Heart left ventricle (tissue), 16 donors: Measurements from ENCODE around the gene KRT20. TPM values are rescaled to one million over a fixed set of nuclear protein-coding genes. Genes with fewer than 3 reads are reported as not detected.

Source experiments
- ATAC-seq, 4 donors: fragments of 200-7000 bp; cut with Tn5 transposase; one replicate each; pipeline ENCODE4 v1.9.1; 2020 to 2022; ENCODE audit warnings: moderate library complexity in 4 of 4, mild to moderate bottlenecking in 3 of 4, moderate number of reproducible peaks in 1 of 4
- DNase-seq, 5 donors: peaks; one replicate each; pipeline ENCODE4 v3.0.0-alpha.2; 2020
- H3K27ac ChIP-seq, 12 donors: fragments of 200-600 bp; sonication (generic) in 4 of 12; one replicate each; pipeline versions ENCODE4 v1.5.0 to v1.8.0; 2016 to 2022; ENCODE audit warnings: mild to moderate bottlenecking in 2 of 12
- H3K27me3 ChIP-seq, 9 donors: fragments of 200-600 bp; sonication (generic) in 2 of 9; one replicate each; pipeline versions ENCODE4 v1.5.1 to v1.8.0; 2016 to 2022; ENCODE audit warnings: mild to moderate bottlenecking in 3 of 9
- H3K36me3 ChIP-seq, 9 donors: fragments of 200-600 bp; sonication (generic) in 2 of 9; one replicate each; pipeline versions ENCODE4 v1.5.0 to v1.8.0; 2018 to 2022; ENCODE audit warnings: mild to moderate bottlenecking in 2 of 9
- H3K4me1 ChIP-seq, 12 donors: fragments of 200-600 bp; sonication (generic) in 4 of 12; one replicate each; pipeline versions ENCODE4 v1.5.0 to v1.8.0; 2016 to 2022; ENCODE audit warnings: mild to moderate bottlenecking in 3 of 12
- H3K4me3 ChIP-seq, 12 donors: fragments of 200-600 bp; sonication (generic) in 4 of 12; one replicate each; pipeline versions ENCODE4 v1.5.0 to v1.8.0; 2017 to 2022; ENCODE audit warnings: mild to moderate bottlenecking in 9 of 12, moderate library complexity in 4 of 12
- H3K9me3 ChIP-seq, 12 donors: fragments of 200-600 bp; sonication (generic) in 4 of 12; one replicate each; pipeline versions ENCODE4 v1.5.0 to v1.8.0; 2016 to 2022; ENCODE audit warnings: mild to moderate bottlenecking in 1 of 12
- CTCF ChIP-seq, 12 donors: fragments of 200-600 bp; sonication (generic) in 4 of 12; IDR thresholded peaks; one replicate each; pipeline versions ENCODE4 v1.5.0 to v1.8.0; 2018 to 2022; ENCODE audit warnings: antibody characterized with exemption in 12 of 12, mild to moderate bottlenecking in 5 of 12
- POLR2A ChIP-seq, 2 donors: fragments of 450-650 bp; IDR thresholded peaks; one replicate each; pipeline ENCODE4 v1.6.1; 2017; ENCODE audit warnings: antibody characterized with exemption in 2 of 2, mild to moderate bottlenecking in 2 of 2, moderate library complexity in 2 of 2
- WGBS, 4 donors: extraction: QIAGEN DNeasy Blood & Tissue Kit in 2 of 4; methylation state at CpG; one replicate each; pipeline versions ENCODE4 v1.1.5 to v1.1.7; 2013 to 2018; 5-methylcytosine and 5-hydroxymethylcytosine counted together
- intact Hi-C, 10 donors: fragments of 100-400 bp; cut with DNase I; formaldehyde crosslinking; loops; one replicate each; pipeline versions ENCODE4 v1.11.1 to v1.14.2; 2022
- polyA plus RNA-seq, 2 donors: library from polyadenylated mRNA; stranded (reverse); fragments of 200-250 nt; gene quantifications; one replicate each; pipeline ENCODE4 v1.2.3, GENCODE V29; 2013
- total RNA-seq, 9 donors: library from RNA; depleted of rRNA in 2 of 9; stranded (reverse); fragments of >200 nt in 2 of 9; fragmentation: NEBNext Ultra II Directional in 3 of 9; extraction: Animal tissue kit (Norgen Biotek cat#: 25700) in 3 of 9; gene quantifications; one replicate each; pipeline versions ENCODE4 v1.1.0 to v1.2.4, GENCODE V29; 2016 to 2023
- donor health status: ischemic (EF 13 %, LVEDD 7.1; RV severe dilation, severe dysfunction).
- donor health status: healthy with polysubstance abuse.
- donor health status: DM: no; HTN: yes; CAD: no.
- donor health status: DM: no; HTN: no; CAD: no.
- donor health status: ischemic (EF 25% LVEDD 6.9; RV normal size, moderate dysfunction).
- donor health status: ischemic (EF 25% LVEDD 5.7; RV mildly dilated, moderate dysfunction).
- donor health status: healthy.
- donor health status: DM: yes; HTN: yes; CAD: no.
- donor health status: ischemic (EF 35%, LVEDD 5.7; RV mildly dilated, moderate dysfunction).
- donor health status: nonischemic (EF 11% LVEDD 7.7; RV severe dilation, severe dysfunction).
- donor health status: DM: yes; HTN: yes; CAD: no.
- donor health status: PGD.
- donor health status: ischemic (EF 29% LVEDD 5.4; RV normal size, mild dysfunction).
- donor health status: nonischemic (EF 23%, LVEDD 6.1; RV moderate dilation, normal function).

KRT20 gene
- total and polyA plus RNA-seq, 11 donors: 0.12 TPM; not detected in 10

GRCh38 chr17:40871316-40871715 lies 13.7 kb downstream of the KRT20 start:
- DNase-seq (no peak), ATAC-seq (no peak)
- Histone ChIP-seq H3K27ac (no peak overlapping the region), H3K9me3 (no peaks in the 10 kb centered on the region), H3K27me3 (peaks cover 0 to 23% (median 0%) of the 10 kb centered on the region in 9 donors), H3K36me3 (no peaks in the 10 kb centered on the region), H3K4me3 (no peak overlapping the region), H3K4me1 (no peaks in the 10 kb centered on the region)
- intact Hi-C loops: no loop called here
- no peak for TF ChIP-seq POLR2A (IDR thresholded peaks at IDR 0.05)
- no peak for TF ChIP-seq CTCF (IDR thresholded peaks at IDR 0.05)
- 90 to 97% (median 95%) methylated on average over 7 of the region's 7 CpGs for WGBS, 4 donors

- TF ChIP-seq POLR2A (IDR thresholded peaks at IDR 0.05): no peak
- no peak for TF ChIP-seq CTCF (IDR thresholded peaks at IDR 0.05)
- DNase-seq: no peak
- Histone ChIP-seq H3K9me3 (no peaks in the 10 kb centered on the region), H3K36me3 (no peaks in the 10 kb centered on the region), H3K4me1 (no peaks in the 10 kb centered on the region), H3K27me3 (peaks cover 0 to 23% (median 0%) of the 10 kb centered on the region in 9 donors), H3K27ac (no peak overlapping the region), H3K4me3 (no peak overlapping the region)
- ATAC-seq: no peak
- intact Hi-C loops: no loop called here
- 51 to 71% (median 60%) methylated on average over 4 of the region's 4 CpGs for WGBS, 4 donors
Measured at GRCh38 chr17:40870136-40870535, 14.9 kb downstream of the KRT20 start.

- H3K4me3 ChIP-seq: no peak within 1 kb of the TSS
- no peak within 1 kb of the TSS for H3K27ac ChIP-seq
- no peaks in the 10 kb centered on the region for H3K4me1 ChIP-seq
- peaks cover 0 to 28% (median 4%) of the 10 kb centered on the region in 9 donors for H3K27me3 ChIP-seq
- TF ChIP-seq CTCF (IDR thresholded peaks at IDR 0.05): no peak
- TF ChIP-seq POLR2A (IDR thresholded peaks at IDR 0.05): no peak
- no peaks in the 10 kb centered on the region for H3K9me3 ChIP-seq
- intact Hi-C loops: no loop called here
- WGBS, 4 donors: 69 to 86% (median 84%) methylated on average over 8 of the region's 8 CpGs
- H3K36me3 ChIP-seq: no peaks in the 10 kb centered on the region
- ATAC-seq (no peak), DNase-seq (no peak)
Measured at GRCh38 chr17:40866838-40867237, 18.2 kb downstream of the KRT20 start, which contains the start of gene KRT12. TSS of gene KRT12 (minus strand) at chr17:40867223. CDS start at chr17:40867186, 37 bp downstream.

- H3K9me3 ChIP-seq: no peaks in the 10 kb centered on the region
- peaks cover 0 to 12% (median 0%) of the 10 kb centered on the region in 9 donors for H3K27me3 ChIP-seq
- WGBS, 4 donors: 86 to 92% (median 89%) methylated on average over 14 of the region's 14 CpGs
- TF ChIP-seq CTCF (IDR thresholded peaks at IDR 0.05) (no peak), POLR2A (IDR thresholded peaks at IDR 0.05) (no peak)
- no peak overlapping the region for H3K27ac ChIP-seq
- DNase-seq (no peak), ATAC-seq (no peak)
- intact Hi-C loops: no loop called here
- no peaks in the 10 kb centered on the region for H3K36me3 ChIP-seq
- H3K4me1 ChIP-seq: no peaks in the 10 kb centered on the region
- H3K4me3 ChIP-seq: no peak overlapping the region
Measured at GRCh38 chr17:40864661-40865390, 20.2 kb downstream of the KRT20 start.
